22Rv1 (cell line): ENCODE data around the gene MDH2.
A peak's percentile ranks its signal among the peaks of the same experiment; 100 is the strongest.
"Not testable (repeated sequence)": the region's sequence is repeated elsewhere in the genome, so short reads cannot be mapped to it uniquely, and the experiment has no call there.

Experiments
- H3K27ac ChIP-seq: fragments of 450-650 bp; 2 replicates; pipeline ENCODE4 v1.5.1; 2017
- ZFX ChIP-seq: fragments of 450-650 bp; IDR thresholded peaks from 2 replicates; pipeline ENCODE4 v1.6.1; 2017; ENCODE audit warnings: antibody characterized with exemption, borderline replicate concordance
- TF ChIP-seq, protein P1 (sequence below): fragments of 450-650 bp; IDR thresholded peaks from 2 replicates; pipeline ENCODE4 v1.5.1; 2017; ENCODE audit warnings: mild to moderate bottlenecking

Gene MDH2

DNA sequence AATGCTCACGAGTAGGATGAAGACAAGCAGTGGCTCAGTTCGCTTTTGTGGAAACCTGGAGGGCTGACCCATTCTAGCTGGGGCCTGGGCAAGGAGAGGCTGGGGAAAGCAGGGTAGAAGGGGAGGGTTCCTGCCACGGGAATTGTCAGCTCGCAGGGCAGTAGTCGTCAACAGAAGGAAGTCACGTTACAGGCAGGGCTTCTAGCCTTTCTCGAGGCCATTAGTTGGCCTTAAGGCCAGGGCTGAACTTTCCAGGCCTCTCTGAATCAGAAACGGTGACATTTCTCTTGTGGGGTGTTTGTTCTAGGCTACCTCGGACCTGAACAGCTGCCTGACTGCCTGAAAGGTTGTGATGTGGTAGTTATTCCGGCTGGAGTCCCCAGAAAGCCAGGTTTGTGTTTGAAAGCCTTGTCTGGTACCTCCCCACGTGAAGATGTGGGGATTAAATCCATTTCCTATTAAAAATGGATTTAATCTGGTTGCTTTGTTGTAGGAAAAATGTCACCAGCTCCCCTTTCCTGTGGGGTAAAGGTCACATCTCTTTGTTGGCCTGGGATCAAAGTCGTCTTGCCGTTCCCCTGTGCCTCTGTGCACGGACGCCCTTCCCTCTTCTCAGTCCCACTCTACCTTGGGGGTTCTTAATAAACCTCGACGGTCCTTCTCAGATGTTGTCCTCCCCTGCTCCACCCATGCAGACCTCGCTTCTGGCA is 9.4 kb downstream of the MDH2 start:
- TF ChIP-seq ZFX = no peak
- TF ChIP-seq, protein P1, sequence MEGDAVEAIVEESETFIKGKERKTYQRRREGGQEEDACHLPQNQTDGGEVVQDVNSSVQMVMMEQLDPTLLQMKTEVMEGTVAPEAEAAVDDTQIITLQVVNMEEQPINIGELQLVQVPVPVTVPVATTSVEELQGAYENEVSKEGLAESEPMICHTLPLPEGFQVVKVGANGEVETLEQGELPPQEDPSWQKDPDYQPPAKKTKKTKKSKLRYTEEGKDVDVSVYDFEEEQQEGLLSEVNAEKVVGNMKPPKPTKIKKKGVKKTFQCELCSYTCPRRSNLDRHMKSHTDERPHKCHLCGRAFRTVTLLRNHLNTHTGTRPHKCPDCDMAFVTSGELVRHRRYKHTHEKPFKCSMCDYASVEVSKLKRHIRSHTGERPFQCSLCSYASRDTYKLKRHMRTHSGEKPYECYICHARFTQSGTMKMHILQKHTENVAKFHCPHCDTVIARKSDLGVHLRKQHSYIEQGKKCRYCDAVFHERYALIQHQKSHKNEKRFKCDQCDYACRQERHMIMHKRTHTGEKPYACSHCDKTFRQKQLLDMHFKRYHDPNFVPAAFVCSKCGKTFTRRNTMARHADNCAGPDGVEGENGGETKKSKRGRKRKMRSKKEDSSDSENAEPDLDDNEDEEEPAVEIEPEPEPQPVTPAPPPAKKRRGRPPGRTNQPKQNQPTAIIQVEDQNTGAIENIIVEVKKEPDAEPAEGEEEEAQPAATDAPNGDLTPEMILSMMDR = no peak

DNA sequence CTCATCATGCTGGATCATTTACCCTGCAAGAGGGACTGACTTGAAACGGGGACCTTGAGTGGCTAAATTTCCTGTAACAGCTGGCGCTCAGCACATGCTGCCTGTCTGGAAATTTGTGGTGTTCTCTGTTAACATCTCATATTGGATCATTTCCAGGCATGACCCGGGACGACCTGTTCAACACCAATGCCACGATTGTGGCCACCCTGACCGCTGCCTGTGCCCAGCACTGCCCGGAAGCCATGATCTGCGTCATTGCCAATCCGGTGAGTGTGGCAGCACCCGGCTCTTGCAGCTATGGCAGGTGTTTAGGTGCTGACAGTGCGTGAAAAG is 9.9 kb downstream of the MDH2 start:
- TF ChIP-seq ZFX = no peak
- TF ChIP-seq, protein P1 = no peak
- no peak overlapping the region for H3K27ac ChIP-seq

More for the DNA sequence above, 9.4 kb downstream of the MDH2 start:
- H3K27ac ChIP-seq = no peak overlapping the region

DNA sequence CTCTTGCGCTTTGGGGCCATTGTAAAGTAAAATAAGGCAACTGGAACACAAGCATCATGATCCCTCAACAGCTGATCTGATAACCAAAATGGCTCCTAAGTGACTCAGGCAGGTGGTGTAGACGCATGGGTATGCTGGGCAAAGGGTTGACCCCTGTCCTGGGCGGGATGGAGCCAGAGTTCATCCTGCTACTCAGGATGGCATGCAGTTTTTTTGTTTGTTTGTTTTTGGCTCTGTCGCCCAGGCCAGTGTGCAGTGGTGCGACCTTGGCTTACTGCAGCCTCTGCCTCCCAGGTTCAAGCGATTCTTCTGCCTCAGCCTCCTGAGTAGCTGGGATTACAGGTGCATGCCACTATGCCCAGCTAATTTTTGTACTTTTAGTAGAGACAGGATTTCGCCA is 10.8 kb downstream of the MDH2 start:
- not testable (repeated sequence) for H3K27ac ChIP-seq

DNA sequence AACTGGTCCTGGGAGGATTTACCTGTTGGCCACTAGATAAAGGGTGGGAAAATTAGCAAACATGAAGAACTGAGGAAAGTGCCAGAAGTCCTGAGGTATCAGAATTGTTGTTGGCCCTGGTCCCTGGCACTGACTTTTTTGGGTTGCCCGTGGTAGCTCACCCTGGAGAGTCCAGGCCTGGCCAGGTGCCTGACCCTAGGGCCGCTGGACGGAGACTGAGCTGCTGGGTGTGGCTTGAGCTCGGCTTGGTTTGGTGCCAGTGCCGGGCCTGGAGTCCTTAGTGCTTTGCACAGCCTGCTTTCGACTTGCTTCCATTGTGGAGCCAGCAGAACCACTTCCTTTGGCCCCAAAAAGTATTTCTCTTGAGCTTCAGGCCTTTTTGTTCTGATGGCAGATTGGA is 12.9 kb downstream of the MDH2 start:
- TF ChIP-seq ZFX = no peak
- TF ChIP-seq, protein P1 = no peak
- no peak overlapping the region for H3K27ac ChIP-seq

DNA sequence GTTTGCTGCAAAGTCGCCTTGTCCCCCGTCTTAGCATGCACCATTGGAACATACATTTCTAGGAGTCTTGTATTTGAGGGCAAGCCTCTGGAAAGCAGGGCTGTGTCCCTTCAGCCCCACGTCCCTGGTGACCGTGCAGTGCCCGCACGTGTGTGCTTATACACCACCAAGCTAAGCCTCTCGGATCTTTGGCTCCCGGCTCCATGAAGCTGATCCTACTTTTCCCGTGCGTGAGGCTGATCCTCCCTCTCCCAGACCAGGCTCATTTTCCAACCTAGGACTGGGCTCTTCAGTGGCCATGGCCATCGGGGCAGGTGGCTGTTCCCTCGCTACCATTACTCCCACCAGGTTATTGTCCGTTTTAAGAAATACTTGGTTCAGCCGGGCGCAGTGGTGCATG is 14.3 kb downstream of the MDH2 start:
- TF ChIP-seq ZFX = no peak
- TF ChIP-seq, protein P1 = no peak
- H3K27ac ChIP-seq = peak overlapping the region; percentile 21; the same call in 1 of the 2 replicates

DNA sequence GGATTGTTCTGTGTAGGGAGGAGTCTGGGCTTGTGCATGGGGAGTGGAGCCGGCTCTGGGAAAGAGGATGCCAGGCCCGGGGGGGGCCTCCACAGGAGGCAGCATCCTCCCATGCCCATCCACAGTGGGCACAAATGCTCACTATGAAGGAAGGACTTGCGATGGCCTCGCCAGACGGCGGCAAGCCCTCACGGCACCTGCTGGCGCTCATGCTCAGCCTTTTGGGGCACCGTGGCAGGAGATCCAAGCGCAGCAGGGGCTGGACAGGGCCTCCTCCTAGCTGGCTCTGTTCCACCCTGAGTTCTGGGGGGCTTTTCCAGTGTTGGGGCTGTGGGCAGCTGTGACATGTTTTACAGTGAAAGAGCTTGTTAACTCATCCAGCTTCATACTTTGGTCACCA is 15.2 kb downstream of the MDH2 start:
- H3K27ac ChIP-seq = peak overlapping the region; percentile 21
- TF ChIP-seq, protein P1 = no peak
- TF ChIP-seq ZFX = no peak

DNA sequence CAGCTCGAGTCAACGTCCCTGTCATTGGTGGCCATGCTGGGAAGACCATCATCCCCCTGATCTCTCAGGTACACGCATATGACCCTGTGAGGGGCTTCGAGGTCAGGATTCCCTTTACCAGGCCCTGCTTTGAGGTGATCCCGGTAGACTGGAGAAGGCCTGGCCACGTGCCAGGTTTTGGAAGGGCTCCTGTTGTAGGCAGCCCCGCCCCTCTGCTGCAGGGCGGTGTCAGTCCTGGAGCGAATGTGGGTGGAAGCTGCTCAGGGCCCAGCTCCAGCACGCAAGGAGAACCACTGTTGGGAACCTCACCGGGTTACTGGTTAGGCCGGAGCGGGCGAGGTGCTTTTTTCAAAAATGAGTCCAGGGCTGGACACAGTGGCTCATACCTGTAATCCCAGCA is 15.6 kb downstream of the MDH2 start:
- peak overlapping the region; percentile 21 for H3K27ac ChIP-seq
- TF ChIP-seq, protein P1 = no peak
- no peak for TF ChIP-seq ZFX

DNA sequence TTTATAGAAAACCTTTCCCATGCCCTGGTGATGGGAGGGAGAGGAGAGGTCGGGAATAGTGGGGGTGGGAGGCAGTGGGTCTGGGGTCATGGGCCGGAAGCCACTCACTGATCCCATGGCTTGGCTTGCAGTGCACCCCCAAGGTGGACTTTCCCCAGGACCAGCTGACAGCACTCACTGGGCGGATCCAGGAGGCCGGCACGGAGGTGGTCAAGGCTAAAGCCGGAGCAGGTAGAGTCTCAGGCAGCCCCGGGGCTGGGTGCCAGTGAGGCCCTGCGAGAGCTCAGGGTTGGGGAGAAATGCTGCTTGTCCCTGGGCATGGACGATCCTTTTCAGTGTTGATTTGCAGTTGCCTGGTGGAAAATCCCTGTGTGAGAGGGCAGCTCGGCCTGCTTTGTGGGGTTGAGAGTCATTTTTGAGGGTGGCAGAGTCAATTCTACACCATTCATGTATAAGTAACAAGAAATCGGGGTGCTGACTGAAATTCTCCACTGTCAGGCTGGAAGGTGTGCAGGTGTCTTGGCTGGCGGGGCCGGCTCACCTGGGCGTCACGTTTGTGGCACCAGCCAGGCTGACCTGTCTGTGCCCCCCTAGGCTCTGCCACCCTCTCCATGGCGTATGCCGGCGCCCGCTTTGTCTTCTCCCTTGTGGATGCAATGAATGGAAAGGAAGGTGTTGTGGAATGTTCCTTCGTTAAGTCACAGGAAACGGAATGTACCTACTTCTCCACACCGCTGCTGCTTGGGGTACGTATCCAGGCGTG is 16.5 kb downstream of the MDH2 start:
- H3K27ac ChIP-seq = no peak overlapping the region; the same call in 1 of the 2 replicates
- TF ChIP-seq ZFX = no peak
- TF ChIP-seq, protein P1 = no peak
